H1 (cell line): ENCODE measurements around the gene P3H1.

ENCODE experiments used
- CREB1 ChIP-seq: IDR thresholded peaks from 2 replicates; pipeline ENCODE4 v1.6.1; 2012; ENCODE audit warnings: inconsistent platforms
- HDAC2 ChIP-seq, 2 experiments: fragments of 300-600 bp in 1 of 2; sonication (generic) in 1 of 2; IDR thresholded peaks; 2 replicates each; pipeline ENCODE4 v1.6.1; 2011 to 2012; ENCODE audit warnings: low read depth in 2 of 2, low read length in 2 of 2, mild to moderate bottlenecking in 2 of 2, moderate library complexity in 2 of 2, borderline replicate concordance in 1 of 2, inconsistent platforms in 1 of 2
- KDM4A ChIP-seq: IDR thresholded peaks from one replicate; pipeline ENCODE4 v1.7.1; 2012; ENCODE audit warnings: low read depth, mild to moderate bottlenecking, moderate library complexity, low read length, inconsistent platforms; ENCODE audit not compliant: severe bottlenecking
- MAFK ChIP-seq: IDR thresholded peaks from 2 replicates; pipeline ENCODE4 v1.6.1; 2012; ENCODE audit warnings: low read depth, mild to moderate bottlenecking, improper control_type of control experiment, low read length
- POLR2A ChIP-seq, 2 experiments: IDR thresholded peaks; 1 replicate in 1 of 2; 2 replicates in 1 of 2; pipeline ENCODE4 v1.6.1; 2011; ENCODE audit warnings: low read depth in 2 of 2, low read length in 2 of 2, mild to moderate bottlenecking in 2 of 2; ENCODE audit errors: control extremely low read depth in 1 of 2
- TEAD4 ChIP-seq: IDR thresholded peaks from 2 replicates; pipeline ENCODE4 v1.6.1; 2012; ENCODE audit warnings: low read depth, low read length, inconsistent platforms, mixed read lengths
- TF ChIP-seq, protein P1 (sequence below), 3 experiments: IDR thresholded peaks; 1 replicate in 2 of 3; 2 replicates in 1 of 3; pipeline versions ENCODE4 v1.5.1 to v1.6.1; 2011; ENCODE audit warnings: low read length in 3 of 3, mild to moderate bottlenecking in 3 of 3, inconsistent platforms in 2 of 3, low read depth in 1 of 3, moderate library complexity in 1 of 3; ENCODE audit not compliant: insufficient read depth in 1 of 3; ENCODE audit errors: control extremely low read depth in 1 of 3

DNA sequence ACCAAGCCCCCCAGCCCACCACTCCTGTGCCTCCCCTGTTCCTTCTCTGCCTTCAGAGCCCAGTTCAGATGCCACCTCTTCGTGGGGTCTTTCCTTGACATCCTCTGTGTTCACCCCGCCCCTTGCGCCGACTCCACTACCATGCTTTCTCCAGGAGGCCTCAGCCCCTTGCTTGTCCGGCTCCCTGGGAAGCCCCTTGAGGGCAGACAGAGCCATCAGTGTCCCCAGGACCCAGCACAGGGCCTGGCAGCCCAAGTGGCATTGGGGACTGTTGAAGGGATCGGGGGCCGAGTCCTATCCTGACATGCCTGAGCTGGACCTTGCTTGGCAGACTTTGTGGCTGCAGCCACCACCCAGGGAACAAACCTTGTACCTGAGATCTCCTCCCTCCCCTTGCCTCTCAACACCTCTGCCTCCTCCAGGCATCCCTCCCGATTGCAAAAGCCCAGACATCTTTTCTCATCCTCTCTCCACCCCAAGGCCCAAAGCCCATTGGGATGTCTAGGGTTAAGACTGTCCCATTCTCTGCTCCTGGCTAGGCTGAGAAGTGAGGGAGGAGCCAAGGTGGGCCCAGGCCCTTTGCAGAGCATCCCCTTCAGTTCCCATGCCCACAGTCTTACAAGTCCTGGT, 30.1 kb downstream of the P3H1 start:
- TF ChIP-seq HDAC2 (IDR thresholded peaks at IDR 0.05; ENCODE audit: borderline replicate concordance in 1 of 2, low read depth in 2 of 2, low read length in 2 of 2) (no peak), KDM4A (no peak), MAFK (no peak), CREB1 (no peak), TEAD4 (no peak), POLR2A (IDR thresholded peaks at IDR 0.05; ENCODE audit: control extremely low read depth in 1 of 2, low read depth in 2 of 2, low read length in 2 of 2) (no peak)
- TF ChIP-seq, protein P1, sequence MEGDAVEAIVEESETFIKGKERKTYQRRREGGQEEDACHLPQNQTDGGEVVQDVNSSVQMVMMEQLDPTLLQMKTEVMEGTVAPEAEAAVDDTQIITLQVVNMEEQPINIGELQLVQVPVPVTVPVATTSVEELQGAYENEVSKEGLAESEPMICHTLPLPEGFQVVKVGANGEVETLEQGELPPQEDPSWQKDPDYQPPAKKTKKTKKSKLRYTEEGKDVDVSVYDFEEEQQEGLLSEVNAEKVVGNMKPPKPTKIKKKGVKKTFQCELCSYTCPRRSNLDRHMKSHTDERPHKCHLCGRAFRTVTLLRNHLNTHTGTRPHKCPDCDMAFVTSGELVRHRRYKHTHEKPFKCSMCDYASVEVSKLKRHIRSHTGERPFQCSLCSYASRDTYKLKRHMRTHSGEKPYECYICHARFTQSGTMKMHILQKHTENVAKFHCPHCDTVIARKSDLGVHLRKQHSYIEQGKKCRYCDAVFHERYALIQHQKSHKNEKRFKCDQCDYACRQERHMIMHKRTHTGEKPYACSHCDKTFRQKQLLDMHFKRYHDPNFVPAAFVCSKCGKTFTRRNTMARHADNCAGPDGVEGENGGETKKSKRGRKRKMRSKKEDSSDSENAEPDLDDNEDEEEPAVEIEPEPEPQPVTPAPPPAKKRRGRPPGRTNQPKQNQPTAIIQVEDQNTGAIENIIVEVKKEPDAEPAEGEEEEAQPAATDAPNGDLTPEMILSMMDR (IDR thresholded peaks at IDR 0.05; ENCODE audit: control extremely low read depth in 1 of 3, insufficient read depth in 1 of 3, low read depth in 1 of 3, low read length in 3 of 3): no peak
